Neuronal stem cell (in vitro differentiated cells): ENCODE results near the gene PGD. TPM values are rescaled to one million over a fixed set of nuclear protein-coding genes. Genes with fewer than 3 reads are reported as not detected.

Experiments
- DNase-seq: peaks from one replicate; pipeline ENCODE4 v3.0.0-alpha.2; 2013; ENCODE audit warnings: low spot score
- H2AFZ ChIP-seq: one replicate; pipeline ENCODE4 v1.6.1; 2013; ENCODE audit warnings: mild to moderate bottlenecking, low read length, inconsistent platforms
- H2AK5ac ChIP-seq: 2 replicates; pipeline ENCODE4 v1.6.1; 2013; ENCODE audit warnings: low read depth, mild to moderate bottlenecking, inconsistent platforms, low read length, moderate library complexity, mixed read lengths
- H2BK120ac ChIP-seq: 2 replicates; pipeline ENCODE4 v1.6.1; 2013; ENCODE audit warnings: low read depth, mild to moderate bottlenecking, inconsistent platforms, low read length, moderate library complexity, mixed read lengths
- H2BK12ac ChIP-seq: one replicate; pipeline ENCODE4 v1.6.1; 2013; ENCODE audit warnings: low read length, inconsistent platforms
- H2BK15ac ChIP-seq: 2 replicates; pipeline ENCODE4 v1.6.1; 2013; ENCODE audit warnings: mild to moderate bottlenecking, low read length, inconsistent platforms, mixed read lengths
- H2BK5ac ChIP-seq: one replicate; pipeline ENCODE4 v1.6.1; 2013; ENCODE audit warnings: inconsistent platforms, mild to moderate bottlenecking, low read length, moderate library complexity
- H3K14ac ChIP-seq: one replicate; pipeline ENCODE4 v1.6.1; 2013; ENCODE audit warnings: low read length, inconsistent platforms
- H3K18ac ChIP-seq: 2 replicates; pipeline ENCODE4 v1.6.1; 2013; ENCODE audit warnings: low read length, inconsistent platforms
- H3K23ac ChIP-seq: 2 replicates; pipeline ENCODE4 v1.6.1; 2013; ENCODE audit warnings: low read depth, mild to moderate bottlenecking, mixed read lengths, low read length, inconsistent platforms; ENCODE audit not compliant: poor library complexity
- H3K27ac ChIP-seq: replicated peaks from 3 replicates; pipeline ENCODE4 v1.5.1; 2013; ENCODE audit warnings: low read length, inconsistent platforms
- H3K27me3 ChIP-seq, 3 experiments: 2 replicates each; pipeline ENCODE4 v1.6.1; 2013; ENCODE audit warnings: low read length in 3 of 3, mild to moderate bottlenecking in 2 of 3, inconsistent platforms in 1 of 3, low read depth in 1 of 3, mixed read lengths in 1 of 3, moderate library complexity in 1 of 3; ENCODE audit not compliant: control insufficient read depth in 3 of 3, insufficient read depth in 3 of 3
- H3K36me3 ChIP-seq, 2 donors: replicated peaks in 1 of 2; 2 replicates each; pipeline ENCODE4 v1.6.1; 2013; ENCODE audit warnings: low read length in 2 of 2; ENCODE audit not compliant: control insufficient read depth in 2 of 2, insufficient read depth in 2 of 2
- H3K4ac ChIP-seq: 2 replicates; pipeline ENCODE4 v1.6.1; 2013; ENCODE audit warnings: inconsistent platforms, mild to moderate bottlenecking, low read length, moderate library complexity
- H3K4me1 ChIP-seq, 2 donors: 1 replicate in 1 of 2; 2 replicates in 1 of 2; pipeline ENCODE4 v1.6.1; 2013; ENCODE audit warnings: low read length in 2 of 2, low read depth in 1 of 2; ENCODE audit not compliant: control insufficient read depth in 2 of 2, insufficient read depth in 1 of 2
- H3K4me2 ChIP-seq: one replicate; pipeline ENCODE4 v1.6.1; 2013; ENCODE audit warnings: mild to moderate bottlenecking, low read length, inconsistent platforms; ENCODE audit not compliant: insufficient read depth, poor library complexity, severe bottlenecking
- H3K4me3 ChIP-seq, 2 donors: 2 replicates each; pipeline ENCODE4 v1.5.1; 2013; ENCODE audit warnings: low read length in 2 of 2, mild to moderate bottlenecking in 2 of 2, inconsistent platforms in 1 of 2, moderate library complexity in 1 of 2
- H3K79me1 ChIP-seq: one replicate; pipeline ENCODE4 v1.6.1; 2013; ENCODE audit warnings: low read depth, mild to moderate bottlenecking, inconsistent platforms, low read length, moderate library complexity
- H3K9ac ChIP-seq: one replicate; pipeline ENCODE4 v1.6.1; 2013; ENCODE audit warnings: mild to moderate bottlenecking, low read depth, low read length, inconsistent platforms; ENCODE audit not compliant: poor library complexity
- H3K9me3 ChIP-seq, 2 donors: replicated peaks in 1 of 2; 2 replicates each; pipeline versions ENCODE3 to v1.6.1; 2013; ENCODE audit warnings: low read length in 2 of 2, mild to moderate bottlenecking in 2 of 2, inconsistent platforms in 1 of 2, low read depth in 1 of 2, mixed read lengths in 1 of 2, moderate library complexity in 1 of 2; ENCODE audit not compliant: control insufficient read depth in 2 of 2, insufficient read depth in 1 of 2
- H4K8ac ChIP-seq: one replicate; pipeline ENCODE4 v1.6.1; 2013; ENCODE audit warnings: low read depth, mild to moderate bottlenecking, inconsistent platforms, low read length, moderate library complexity
- H4K91ac ChIP-seq: one replicate; pipeline ENCODE4 v1.6.1; 2013; ENCODE audit warnings: low read length, low read depth, mild to moderate bottlenecking, inconsistent platforms; ENCODE audit not compliant: poor library complexity
- WGBS, 2 donors: extraction: QIAGEN DNeasy Blood & Tissue Kit; methylation state at CpG; one replicate each; pipeline ENCODE4 v1.1.7; 2013; ENCODE audit warnings: missing lambda C conversion rate in 2 of 2, mixed read lengths in 1 of 2; ENCODE audit not compliant: insufficient read length in 2 of 2, insufficient replicate concordance in 1 of 2; ENCODE audit errors: extremely low coverage in 2 of 2; 5-methylcytosine and 5-hydroxymethylcytosine counted together
- polyA plus RNA-seq, 2 experiments: library from polyadenylated mRNA; stranded (reverse); fragments of 200-250 nt; gene quantifications; one replicate each; pipeline ENCODE4 v1.2.3, GENCODE V29; 2013

PGD gene
- 253 TPM for polyA plus RNA-seq (2013, experiment 1 of 2)
- polyA plus RNA-seq (2013, experiment 2 of 2) = 255 TPM

- DNase-seq = peak; percentile 97
- Histone ChIP-seq H3K18ac (peak within 1 kb of the TSS; percentile 99), H2AK5ac (peak within 1 kb of the TSS; percentile 63), H3K9ac (peak within 1 kb of the TSS; percentile 98), H2BK120ac (no peak within 1 kb of the TSS), H2BK12ac (peak within 1 kb of the TSS; percentile 94), H3K4me2 (peak within 1 kb of the TSS; percentile 94), H3K23ac (peak within 1 kb of the TSS; percentile 100), H3K4ac (peak within 1 kb of the TSS; percentile 76), H2BK15ac (peak within 1 kb of the TSS; percentile 99), H2BK5ac (peak within 1 kb of the TSS; percentile 95), H3K4me1 (peaks cover 2 to 6% of the 10 kb centered on the region in 2 donors), H4K8ac (peak within 1 kb of the TSS; percentile 82), H4K91ac (no peak within 1 kb of the TSS), H3K4me3 (peak within 1 kb of the TSS; percentile 73 to 95), H3K14ac (peak within 1 kb of the TSS; percentile 99), H2AFZ (peak within 1 kb of the TSS; percentile 92), H3K27ac (peak within 1 kb of the TSS; percentile 98), H3K9me3 (peaks cover 0 to 12% of the 10 kb centered on the region in 2 donors), H3K36me3 (peaks cover 10 to 38% of the 10 kb centered on the region in 2 donors), H3K27me3 (no peaks in the 10 kb centered on the region), H3K79me1 (peaks cover 5% of the 10 kb centered on the region)
- WGBS, 2 donors = no CpG with 5 or more reads among the region's 76 CpGs
These were observed at the start of gene PGD for GRCh38 chr1:10398734-10399443. TSS of gene PGD (plus strand) at chr1:10399064. CDS start at chr1:10399118, 54 bp downstream.

GRCh38 chr1:10353282-10353681 lies 45.6 kb upstream of the PGD start:
- Histone ChIP-seq H3K4me1 (peaks cover 0 to 3% of the 10 kb centered on the region in 2 donors), H4K91ac (no peak overlapping the region), H3K79me1 (no peaks in the 10 kb centered on the region), H3K23ac (no peak overlapping the region), H3K14ac (no peak overlapping the region), H3K4me3 (no peak overlapping the region), H3K9ac (no peak overlapping the region), H2AFZ (no peak overlapping the region), H2BK12ac (no peak overlapping the region), H2BK120ac (no peak overlapping the region), H3K36me3 (peaks cover 8 to 89% of the 10 kb centered on the region in 2 donors), H3K18ac (no peak overlapping the region), H3K27ac (no peak overlapping the region), H2BK5ac (no peak overlapping the region), H2BK15ac (no peak overlapping the region), H3K27me3 (no peaks in the 10 kb centered on the region), H3K9me3 (no peaks in the 10 kb centered on the region), H4K8ac (no peak overlapping the region), H3K4me2 (no peak overlapping the region), H2AK5ac (no peak overlapping the region), H3K4ac (no peak overlapping the region)
- WGBS, 2 donors = no CpG with 5 or more reads among the region's 4 CpGs
- DNase-seq = peak; percentile 40

- Histone ChIP-seq H3K4ac (no peak overlapping the region), H4K8ac (no peak overlapping the region), H2AK5ac (no peak overlapping the region), H2BK5ac (no peak overlapping the region), H3K36me3 (peaks cover 6 to 89% of the 10 kb centered on the region in 2 donors), H3K23ac (no peak overlapping the region), H3K4me3 (no peak overlapping the region), H3K27ac (peak overlapping the region; percentile 25), H3K4me1 (peaks cover 0 to 3% of the 10 kb centered on the region in 2 donors), H3K27me3 (no peaks in the 10 kb centered on the region), H2BK120ac (no peak overlapping the region), H3K9me3 (no peaks in the 10 kb centered on the region), H3K79me1 (no peaks in the 10 kb centered on the region), H2AFZ (no peak overlapping the region), H3K4me2 (no peak overlapping the region), H4K91ac (no peak overlapping the region), H3K9ac (no peak overlapping the region), H2BK12ac (no peak overlapping the region), H3K14ac (no peak overlapping the region), H2BK15ac (no peak overlapping the region), H3K18ac (no peak overlapping the region)
- DNase-seq = no peak
- no CpG with 5 or more reads among the region's 2 CpGs for WGBS, 2 donors
These were observed 45.2 kb upstream of the PGD start for GRCh38 chr1:10353693-10354092.

DNA sequence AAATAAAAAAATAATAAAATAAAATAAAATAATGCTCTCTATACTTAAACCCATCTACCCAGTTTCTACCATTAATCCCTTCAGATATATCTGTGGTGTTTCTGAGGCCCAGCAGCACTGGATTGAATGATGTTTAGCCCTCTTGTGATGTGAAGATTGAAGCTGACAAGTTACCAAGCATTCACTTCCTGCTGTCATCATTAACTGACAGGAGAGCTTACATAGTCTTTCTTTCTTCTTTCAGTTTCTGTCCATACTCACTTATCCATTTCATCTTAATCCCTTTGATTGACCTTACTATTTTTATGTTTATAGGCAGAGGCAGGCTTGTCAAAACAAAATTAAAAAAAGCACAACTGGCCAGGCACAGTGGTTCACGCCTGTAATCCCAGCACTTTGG lies 38.8 kb upstream of the PGD start:
- Histone ChIP-seq H2AFZ (no peak overlapping the region), H3K14ac (no peak overlapping the region), H3K4ac (no peak overlapping the region), H3K4me2 (no peak overlapping the region), H2BK15ac (no peak overlapping the region), H2BK120ac (no peak overlapping the region), H2BK5ac (no peak overlapping the region), H3K4me1 (no peaks in the 10 kb centered on the region), H3K18ac (no peak overlapping the region), H2BK12ac (no peak overlapping the region), H3K9me3 (no peaks in the 10 kb centered on the region), H4K91ac (no peak overlapping the region), H2AK5ac (no peak overlapping the region), H3K27me3 (no peaks in the 10 kb centered on the region), H3K36me3 (peaks cover 15 to 84% of the 10 kb centered on the region in 2 donors), H3K4me3 (no peak overlapping the region), H3K23ac (no peak overlapping the region), H3K9ac (no peak overlapping the region), H3K27ac (no peak overlapping the region), H3K79me1 (no peaks in the 10 kb centered on the region), H4K8ac (no peak overlapping the region)
- WGBS, 2 donors = no CpG with 5 or more reads among the region's 1 CpG
- no peak for DNase-seq
